HCT116 (cell line): Measurements from ENCODE around the gene SLC4A9.

ENCODE experiments used
- CBX3 ChIP-seq: IDR thresholded peaks from 2 replicates; pipeline ENCODE4 v1.6.1; 2012; ENCODE audit warnings: low read depth
- CEBPB ChIP-seq: IDR thresholded peaks from 2 replicates; pipeline ENCODE4 v1.6.1; 2012; ENCODE audit warnings: low read depth
- EZH2 ChIP-seq: fragments of 200-600 bp; sonication (generic); IDR thresholded peaks from 2 replicates; pipeline ENCODE4 v1.6.1; 2017; ENCODE audit warnings: antibody characterized with exemption, mixed run types
- MAX ChIP-seq: IDR thresholded peaks from 2 replicates; pipeline ENCODE4 v1.6.1; 2012
- POLR2A ChIP-seq: IDR thresholded peaks from 2 replicates; pipeline ENCODE4 v1.7.0; 2011; ENCODE audit warnings: borderline replicate concordance; ENCODE audit not compliant: insufficient read depth, insufficient read length; ENCODE audit errors: extremely low read depth
- POLR2AphosphoS5 ChIP-seq: IDR thresholded peaks from 2 replicates; pipeline ENCODE4 v1.6.1; 2011; ENCODE audit warnings: mild to moderate bottlenecking, low read depth, low read length, moderate library complexity
- RAD21 ChIP-seq: IDR thresholded peaks from 2 replicates; pipeline ENCODE4 v1.6.1; 2012; ENCODE audit warnings: low read depth, mild to moderate bottlenecking
- YY1 ChIP-seq: IDR thresholded peaks from 2 replicates; pipeline ENCODE4 v1.6.1; 2011; ENCODE audit warnings: low read length, low read depth, moderate library complexity, mild to moderate bottlenecking; ENCODE audit not compliant: insufficient replicate concordance; ENCODE audit errors: extremely low read depth
- TF ChIP-seq, protein P1 (sequence below), 3 experiments: fragments of 200-600 bp in 1 of 3; sonication (generic) in 1 of 3; IDR thresholded peaks in 2 of 3; conservative IDR thresholded peaks in 1 of 3; 2 replicates each; pipeline ENCODE4 v1.5.1; 2012 to 2017; ENCODE audit warnings: low read depth in 2 of 3, low read length in 2 of 3, antibody characterized with exemption in 1 of 3, borderline replicate concordance in 1 of 3, control low read depth in 1 of 3, mild to moderate bottlenecking in 1 of 3, mixed read lengths in 1 of 3, mixed run types in 1 of 3, moderate library complexity in 1 of 3; ENCODE audit not compliant: insufficient read depth in 1 of 3
- TF ChIP-seq, protein P2 (sequence below): IDR thresholded peaks from 2 replicates; pipeline ENCODE4 v1.6.1; 2012
- TF ChIP-seq, protein P3 (sequence below): IDR thresholded peaks from 2 replicates; pipeline ENCODE4 v1.6.1; 2012; ENCODE audit warnings: low read depth

DNA sequence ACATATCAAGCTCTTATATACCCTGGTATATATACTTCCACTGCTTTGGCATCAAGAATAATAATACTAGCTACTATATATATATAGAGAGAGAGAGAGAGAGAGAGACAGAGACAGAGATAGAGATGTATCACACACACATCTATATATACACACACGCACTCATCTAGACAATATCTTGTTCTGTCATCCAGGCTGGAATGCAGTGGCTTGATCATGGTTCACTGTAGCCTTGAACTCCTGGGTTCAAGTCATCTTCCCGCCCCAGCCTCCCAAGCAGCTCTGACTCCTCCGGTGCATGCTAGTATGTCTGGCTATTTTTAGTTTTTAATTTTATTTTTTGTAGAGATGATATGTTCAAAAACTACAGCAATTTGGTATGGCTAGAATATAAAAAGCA lies 64.1 kb downstream of the SLC4A9 start:
- TF ChIP-seq POLR2A (no peak), RAD21 (no peak), POLR2AphosphoS5 (no peak), MAX (no peak), EZH2 (no peak), CEBPB (no peak), YY1 (no peak), CBX3 (no peak)
- TF ChIP-seq, protein P1, sequence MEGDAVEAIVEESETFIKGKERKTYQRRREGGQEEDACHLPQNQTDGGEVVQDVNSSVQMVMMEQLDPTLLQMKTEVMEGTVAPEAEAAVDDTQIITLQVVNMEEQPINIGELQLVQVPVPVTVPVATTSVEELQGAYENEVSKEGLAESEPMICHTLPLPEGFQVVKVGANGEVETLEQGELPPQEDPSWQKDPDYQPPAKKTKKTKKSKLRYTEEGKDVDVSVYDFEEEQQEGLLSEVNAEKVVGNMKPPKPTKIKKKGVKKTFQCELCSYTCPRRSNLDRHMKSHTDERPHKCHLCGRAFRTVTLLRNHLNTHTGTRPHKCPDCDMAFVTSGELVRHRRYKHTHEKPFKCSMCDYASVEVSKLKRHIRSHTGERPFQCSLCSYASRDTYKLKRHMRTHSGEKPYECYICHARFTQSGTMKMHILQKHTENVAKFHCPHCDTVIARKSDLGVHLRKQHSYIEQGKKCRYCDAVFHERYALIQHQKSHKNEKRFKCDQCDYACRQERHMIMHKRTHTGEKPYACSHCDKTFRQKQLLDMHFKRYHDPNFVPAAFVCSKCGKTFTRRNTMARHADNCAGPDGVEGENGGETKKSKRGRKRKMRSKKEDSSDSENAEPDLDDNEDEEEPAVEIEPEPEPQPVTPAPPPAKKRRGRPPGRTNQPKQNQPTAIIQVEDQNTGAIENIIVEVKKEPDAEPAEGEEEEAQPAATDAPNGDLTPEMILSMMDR (IDR thresholded peaks at IDR 0.05 in 2 of 3, conservative IDR thresholded peaks at IDR 0.05 in 1 of 3; ENCODE audit: borderline replicate concordance in 1 of 3, insufficient read depth in 1 of 3, low read depth in 2 of 3, low read length in 2 of 3), result no peak
- TF ChIP-seq, protein P2, sequence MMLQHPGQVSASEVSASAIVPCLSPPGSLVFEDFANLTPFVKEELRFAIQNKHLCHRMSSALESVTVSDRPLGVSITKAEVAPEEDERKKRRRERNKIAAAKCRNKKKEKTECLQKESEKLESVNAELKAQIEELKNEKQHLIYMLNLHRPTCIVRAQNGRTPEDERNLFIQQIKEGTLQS, result no peak
- TF ChIP-seq, protein P3, sequence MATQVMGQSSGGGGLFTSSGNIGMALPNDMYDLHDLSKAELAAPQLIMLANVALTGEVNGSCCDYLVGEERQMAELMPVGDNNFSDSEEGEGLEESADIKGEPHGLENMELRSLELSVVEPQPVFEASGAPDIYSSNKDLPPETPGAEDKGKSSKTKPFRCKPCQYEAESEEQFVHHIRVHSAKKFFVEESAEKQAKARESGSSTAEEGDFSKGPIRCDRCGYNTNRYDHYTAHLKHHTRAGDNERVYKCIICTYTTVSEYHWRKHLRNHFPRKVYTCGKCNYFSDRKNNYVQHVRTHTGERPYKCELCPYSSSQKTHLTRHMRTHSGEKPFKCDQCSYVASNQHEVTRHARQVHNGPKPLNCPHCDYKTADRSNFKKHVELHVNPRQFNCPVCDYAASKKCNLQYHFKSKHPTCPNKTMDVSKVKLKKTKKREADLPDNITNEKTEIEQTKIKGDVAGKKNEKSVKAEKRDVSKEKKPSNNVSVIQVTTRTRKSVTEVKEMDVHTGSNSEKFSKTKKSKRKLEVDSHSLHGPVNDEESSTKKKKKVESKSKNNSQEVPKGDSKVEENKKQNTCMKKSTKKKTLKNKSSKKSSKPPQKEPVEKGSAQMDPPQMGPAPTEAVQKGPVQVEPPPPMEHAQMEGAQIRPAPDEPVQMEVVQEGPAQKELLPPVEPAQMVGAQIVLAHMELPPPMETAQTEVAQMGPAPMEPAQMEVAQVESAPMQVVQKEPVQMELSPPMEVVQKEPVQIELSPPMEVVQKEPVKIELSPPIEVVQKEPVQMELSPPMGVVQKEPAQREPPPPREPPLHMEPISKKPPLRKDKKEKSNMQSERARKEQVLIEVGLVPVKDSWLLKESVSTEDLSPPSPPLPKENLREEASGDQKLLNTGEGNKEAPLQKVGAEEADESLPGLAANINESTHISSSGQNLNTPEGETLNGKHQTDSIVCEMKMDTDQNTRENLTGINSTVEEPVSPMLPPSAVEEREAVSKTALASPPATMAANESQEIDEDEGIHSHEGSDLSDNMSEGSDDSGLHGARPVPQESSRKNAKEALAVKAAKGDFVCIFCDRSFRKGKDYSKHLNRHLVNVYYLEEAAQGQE, result no peak
